HepG2 (cell line): ENCODE results near the gene SLC16A3. TPM values are rescaled to one million over a fixed set of nuclear protein-coding genes. Genes with fewer than 3 reads are reported as not detected.

Experiments used
- CBX2 ChIP-seq, 2 experiments: fragments of 200-600 bp in 1 of 2; sonication (generic); formaldehyde crosslinking in 1 of 2; IDR thresholded peaks; 2 replicates each; pipeline versions ENCODE4 v1.7.0 to v1.8.1; 2018 to 2022; ENCODE audit warnings: low read depth in 2 of 2, low read length in 1 of 2, mild to moderate bottlenecking in 1 of 2, missing genetic modification reagents in 1 of 2
- CC2D1A ChIP-seq: sonication (generic); formaldehyde crosslinking; IDR thresholded peaks from 2 replicates; pipeline ENCODE4 v1.8.1; 2023; ENCODE audit warnings: mild to moderate bottlenecking, missing genetic modification reagents
- CEBPG ChIP-seq: IDR thresholded peaks from 2 replicates; pipeline ENCODE4 v1.6.1; 2016
- CENPX ChIP-seq: sonication (generic); formaldehyde crosslinking; IDR thresholded peaks from 2 replicates; pipeline ENCODE4 v1.9.0; 2021; ENCODE audit warnings: mild to moderate bottlenecking, missing genetic modification reagents, moderate library complexity
- KLF12 ChIP-seq: sonication (generic); formaldehyde crosslinking; IDR thresholded peaks from 2 replicates; pipeline ENCODE4 v1.4.0; 2020; ENCODE audit warnings: missing genetic modification reagents, borderline replicate concordance
- KMT2B ChIP-seq: IDR thresholded peaks from 2 replicates; pipeline ENCODE4 v1.6.1; 2016; ENCODE audit warnings: missing genetic modification reagents, missing compliant biosample characterization
- MATR3 ChIP-seq: sonication (generic); formaldehyde crosslinking; IDR thresholded peaks from 2 replicates; pipeline ENCODE4 v1.4.0; 2020; ENCODE audit warnings: missing genetic modification reagents
- NFKBIZ ChIP-seq: IDR thresholded peaks from 2 replicates; pipeline ENCODE4 v1.6.1; 2018; ENCODE audit warnings: missing genetic modification reagents, missing compliant biosample characterization
- NR2F1 ChIP-seq, 2 experiments: fragments of 450-650 bp in 1 of 2; formaldehyde crosslinking in 1 of 2; IDR thresholded peaks; 2 replicates each; pipeline versions ENCODE4 v1.5.0 to v1.6.1; 2016 to 2020; ENCODE audit warnings: mild to moderate bottlenecking in 1 of 2, missing compliant biosample characterization in 1 of 2, missing genetic modification reagents in 1 of 2, moderate library complexity in 1 of 2
- POLR2G ChIP-seq: fragments of 200-400 bp; formaldehyde crosslinking; IDR thresholded peaks from 2 replicates; pipeline ENCODE4 v1.6.1; 2018; ENCODE audit warnings: mild to moderate bottlenecking, low read depth, low read length, moderate library complexity
- PTBP1 ChIP-seq: fragments of 200-400 bp; formaldehyde crosslinking; IDR thresholded peaks from 2 replicates; pipeline ENCODE4 v1.6.1; 2018; ENCODE audit warnings: low read length, low read depth; ENCODE audit not compliant: poor library complexity, severe bottlenecking
- RBM39 ChIP-seq: fragments of 200-400 bp; formaldehyde crosslinking; IDR thresholded peaks from one replicate; pipeline ENCODE4 v1.6.1; 2018; ENCODE audit warnings: antibody characterized with exemption, mild to moderate bottlenecking, low read depth, low read length; ENCODE audit not compliant: poor library complexity, severe bottlenecking
- ZFP36L1 ChIP-seq: sonication (generic); formaldehyde crosslinking; IDR thresholded peaks from 2 replicates; pipeline ENCODE4 v1.8.0; 2022; ENCODE audit warnings: mild to moderate bottlenecking, missing genetic modification reagents, moderate library complexity
- ZNF264 ChIP-seq: sonication (generic); formaldehyde crosslinking; IDR thresholded peaks from 2 replicates; pipeline ENCODE4 v1.4.0; 2020; ENCODE audit warnings: missing genetic modification reagents
- ZNF333 ChIP-seq: sonication (generic); formaldehyde crosslinking; IDR thresholded peaks from 2 replicates; pipeline ENCODE4 v1.4.0; 2020; ENCODE audit warnings: mild to moderate bottlenecking, missing genetic modification reagents, borderline replicate concordance
- ZNF547 ChIP-seq: sonication (generic); formaldehyde crosslinking; IDR thresholded peaks from 2 replicates; pipeline ENCODE4 v1.5.1; 2020; ENCODE audit warnings: mild to moderate bottlenecking, missing genetic modification reagents
- ZNF652 ChIP-seq: IDR thresholded peaks from 2 replicates; pipeline ENCODE4 v1.6.1; 2016; ENCODE audit warnings: low read depth, borderline replicate concordance
- ZNF761 ChIP-seq: sonication (generic); formaldehyde crosslinking; conservative IDR thresholded peaks from 2 replicates; pipeline ENCODE4 v1.4.0; 2020; ENCODE audit warnings: mild to moderate bottlenecking, missing genetic modification reagents
- ZNF839 ChIP-seq: sonication (generic); formaldehyde crosslinking; IDR thresholded peaks from 2 replicates; pipeline ENCODE4 v1.4.0; 2020; ENCODE audit warnings: missing genetic modification reagents, mild to moderate bottlenecking, borderline replicate concordance
- ZSCAN22 ChIP-seq: sonication (generic); formaldehyde crosslinking; IDR thresholded peaks from 2 replicates; pipeline ENCODE4 v1.4.0; 2020; ENCODE audit warnings: mild to moderate bottlenecking, missing genetic modification reagents
- polyA plus RNA-seq, 8 experiments: library from polyadenylated mRNA; depleted of rRNA in 3 of 8; stranded (reverse) in 7 of 8; unstranded in 1 of 8; fragments of >200 nt; fragmentation: Illumina TruSeq in 4 of 8; extraction: Trizol in 4 of 8; gene quantifications; 2 replicates each; pipeline versions ENCODE4 v1.2.1 to v1.2.3, GENCODE V29; 2011 to 2016; ENCODE audit warnings: low read depth in 4 of 8, missing spikeins in 1 of 8, mixed read lengths in 1 of 8; ENCODE audit not compliant: insufficient read depth in 1 of 8
- total RNA-seq, 5 experiments: library from RNA; depleted of rRNA; stranded (reverse); fragments of >200 nt; fragmentation: Illumina TruSeq; extraction: Trizol; gene quantifications; 2 replicates each; pipeline ENCODE4 v1.2.3, GENCODE V29; 2016; ENCODE audit warnings: low read depth in 1 of 5
- TF ChIP-seq, protein P1 (sequence below): sonication (generic); formaldehyde crosslinking; IDR thresholded peaks from 2 replicates; pipeline ENCODE4 v1.8.0; 2022; ENCODE audit warnings: mild to moderate bottlenecking, missing genetic modification reagents; ENCODE audit not compliant: insufficient replicate concordance
- TF ChIP-seq, protein P2 (sequence below): sonication (generic); formaldehyde crosslinking; IDR thresholded peaks from 2 replicates; pipeline ENCODE4 v1.4.0; 2020; ENCODE audit warnings: missing genetic modification reagents
- TF ChIP-seq, protein P3 (sequence below): sonication (generic); formaldehyde crosslinking; IDR thresholded peaks from 2 replicates; pipeline ENCODE4 v1.5.0; 2020; ENCODE audit warnings: mild to moderate bottlenecking, missing genetic modification reagents, borderline replicate concordance

The SLC16A3 gene
- total and polyA plus RNA-seq, 2 of the 13 experiments (the other 11 are each of a cell fraction or from before 2014, with no cell fraction given): 242 to 349 TPM

DNA sequence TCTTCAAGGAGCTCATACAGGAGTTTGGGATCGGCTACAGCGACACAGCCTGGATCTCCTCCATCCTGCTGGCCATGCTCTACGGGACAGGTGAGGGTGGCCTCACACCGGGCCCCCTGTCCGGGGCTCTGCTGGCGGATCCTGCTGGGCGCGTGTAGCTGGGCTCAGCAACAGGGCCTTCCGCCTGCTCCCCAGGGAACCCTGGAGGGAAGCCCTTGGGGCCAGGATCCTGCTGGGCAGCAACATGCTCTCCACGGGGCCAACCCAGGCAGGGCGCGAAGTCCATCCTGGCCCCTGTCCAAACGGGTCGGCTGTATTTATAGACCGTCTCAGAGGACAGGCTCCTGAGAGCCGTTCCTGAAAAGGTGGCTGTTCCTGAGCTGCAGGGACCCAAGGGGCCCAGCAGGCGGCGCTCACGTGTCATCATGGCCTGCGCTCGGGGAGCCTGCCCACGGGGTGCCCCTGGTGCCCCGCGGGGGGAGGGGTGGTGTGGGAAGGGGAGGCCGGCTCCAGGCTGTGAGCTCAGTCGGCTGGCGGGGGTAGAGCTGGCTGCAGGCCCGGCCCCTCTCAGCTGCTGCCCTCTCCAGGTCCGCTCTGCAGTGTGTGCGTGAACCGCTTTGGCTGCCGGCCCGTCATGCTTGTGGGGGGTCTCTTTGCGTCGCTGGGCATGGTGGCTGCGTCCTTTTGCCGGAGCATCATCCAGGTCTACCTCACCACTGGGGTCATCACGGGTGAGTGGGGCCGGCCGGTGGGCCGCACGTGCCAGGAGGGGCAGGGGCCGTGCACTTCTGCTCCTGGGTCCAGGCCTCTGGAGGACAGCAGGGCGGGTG lies 7.5 kb downstream of the SLC16A3 start (continued):
- TF ChIP-seq ZNF547 (CRISPR knock-in tag): no peak; the same call in none of the 2 replicates
- TF ChIP-seq ZNF761: peak; percentile 96
- no peak for TF ChIP-seq CBX2 (IDR thresholded peaks at IDR 0.05; ENCODE audit: low read depth, low read length)
- peak; percentile 84; the same call in 1 of the 2 replicates for TF ChIP-seq CBX2 (CRISPR knock-in tag; IDR thresholded peaks at IDR 0.05; ENCODE audit: low read depth)
- peak; percentile 51; the same call in 1 of the 2 replicates for TF ChIP-seq ZNF652
- peak; percentile 76 for TF ChIP-seq KMT2B (CRISPR knock-in tag)
- peak; percentile 13; the same call in 1 of the 2 replicates for TF ChIP-seq CEBPG (CRISPR knock-in tag)
- TF ChIP-seq, protein P1, sequence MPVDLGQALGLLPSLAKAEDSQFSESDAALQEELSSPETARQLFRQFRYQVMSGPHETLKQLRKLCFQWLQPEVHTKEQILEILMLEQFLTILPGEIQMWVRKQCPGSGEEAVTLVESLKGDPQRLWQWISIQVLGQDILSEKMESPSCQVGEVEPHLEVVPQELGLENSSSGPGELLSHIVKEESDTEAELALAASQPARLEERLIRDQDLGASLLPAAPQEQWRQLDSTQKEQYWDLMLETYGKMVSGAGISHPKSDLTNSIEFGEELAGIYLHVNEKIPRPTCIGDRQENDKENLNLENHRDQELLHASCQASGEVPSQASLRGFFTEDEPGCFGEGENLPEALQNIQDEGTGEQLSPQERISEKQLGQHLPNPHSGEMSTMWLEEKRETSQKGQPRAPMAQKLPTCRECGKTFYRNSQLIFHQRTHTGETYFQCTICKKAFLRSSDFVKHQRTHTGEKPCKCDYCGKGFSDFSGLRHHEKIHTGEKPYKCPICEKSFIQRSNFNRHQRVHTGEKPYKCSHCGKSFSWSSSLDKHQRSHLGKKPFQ (CRISPR knock-in tag): peak; percentile 87
- TF ChIP-seq MATR3 (CRISPR knock-in tag): no peak
- TF ChIP-seq NFKBIZ (CRISPR knock-in tag): peak; percentile 93
- no peak for TF ChIP-seq NR2F1 (CRISPR knock-in tag; IDR thresholded peaks at IDR 0.05)
- TF ChIP-seq ZNF264 (CRISPR knock-in tag): peak; percentile 99
- TF ChIP-seq, protein P2, sequence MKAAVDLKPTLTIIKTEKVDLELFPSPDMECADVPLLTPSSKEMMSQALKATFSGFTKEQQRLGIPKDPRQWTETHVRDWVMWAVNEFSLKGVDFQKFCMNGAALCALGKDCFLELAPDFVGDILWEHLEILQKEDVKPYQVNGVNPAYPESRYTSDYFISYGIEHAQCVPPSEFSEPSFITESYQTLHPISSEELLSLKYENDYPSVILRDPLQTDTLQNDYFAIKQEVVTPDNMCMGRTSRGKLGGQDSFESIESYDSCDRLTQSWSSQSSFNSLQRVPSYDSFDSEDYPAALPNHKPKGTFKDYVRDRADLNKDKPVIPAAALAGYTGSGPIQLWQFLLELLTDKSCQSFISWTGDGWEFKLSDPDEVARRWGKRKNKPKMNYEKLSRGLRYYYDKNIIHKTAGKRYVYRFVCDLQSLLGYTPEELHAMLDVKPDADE (CRISPR knock-in tag): peak; percentile 90; the same call in 1 of the 2 replicates
- TF ChIP-seq KLF12 (CRISPR knock-in tag): peak; percentile 94
- peak; percentile 97 for TF ChIP-seq ZFP36L1
- TF ChIP-seq, protein P3, sequence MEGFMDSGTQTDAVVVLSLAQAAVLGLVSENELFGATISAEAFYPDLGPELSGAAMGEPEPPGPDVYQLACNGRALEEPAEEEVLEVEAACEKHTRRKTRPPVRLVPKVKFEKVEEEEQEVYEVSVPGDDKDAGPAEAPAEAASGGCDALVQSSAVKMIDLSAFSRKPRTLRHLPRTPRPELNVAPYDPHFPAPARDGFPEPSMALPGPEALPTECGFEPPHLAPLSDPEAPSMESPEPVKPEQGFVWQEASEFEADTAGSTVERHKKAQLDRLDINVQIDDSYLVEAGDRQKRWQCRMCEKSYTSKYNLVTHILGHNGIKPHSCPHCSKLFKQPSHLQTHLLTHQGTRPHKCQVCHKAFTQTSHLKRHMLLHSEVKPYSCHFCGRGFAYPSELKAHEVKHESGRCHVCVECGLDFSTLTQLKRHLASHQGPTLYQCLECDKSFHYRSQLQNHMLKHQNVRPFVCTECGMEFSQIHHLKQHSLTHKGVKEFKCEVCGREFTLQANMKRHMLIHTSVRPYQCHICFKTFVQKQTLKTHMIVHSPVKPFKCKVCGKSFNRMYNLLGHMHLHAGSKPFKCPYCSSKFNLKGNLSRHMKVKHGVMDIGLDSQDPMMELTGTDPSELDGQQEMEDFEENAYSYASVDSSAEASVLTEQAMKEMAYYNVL (CRISPR knock-in tag): peak; percentile 80; the same call in 1 of the 2 replicates
- TF ChIP-seq ZSCAN22: 0 out of 2 replicates have a peak, but pooled peaks have one; percentile 52
- TF ChIP-seq ZNF839 (CRISPR knock-in tag): peak; percentile 86
- TF ChIP-seq CENPX: no peak
- TF ChIP-seq POLR2G: peak; percentile 17
- TF ChIP-seq PTBP1: no peak
- TF ChIP-seq RBM39: peak; percentile 95
- TF ChIP-seq ZNF333 (CRISPR knock-in tag): no peak
- 0 out of 2 replicates have a peak, but pooled peaks have one; percentile 76 for TF ChIP-seq CC2D1A
